Kidney (tissue), 14 donors: ENCODE results near the gene SELPLG. TPM values are rescaled to one million over a fixed set of nuclear protein-coding genes. Genes with fewer than 3 reads are reported as not detected.
A peak's percentile ranks its signal among the peaks of the same experiment; 100 is the strongest.

Experiments
- DNase-seq, 5 donors: peaks; one replicate each; pipeline ENCODE4 v3.0.0-alpha.2; 2013 to 2020
- FAIRE-seq: peaks from 2 replicates; lab custom pipeline; 2012; peaks lifted over from hg19 to GRCh38; lab: Jason Lieb, UNC
- H3K27ac ChIP-seq, 2 donors: one replicate each; pipeline ENCODE4 v1.7.0; 2013; ENCODE audit warnings: low read depth in 2 of 2, low read length in 2 of 2, inconsistent platforms in 1 of 2
- H3K27me3 ChIP-seq: one replicate; pipeline ENCODE4 v1.7.1; 2013; ENCODE audit warnings: low read length, inconsistent platforms; ENCODE audit not compliant: control insufficient read depth, insufficient read depth
- H3K36me3 ChIP-seq, 3 donors: one replicate each; pipeline versions ENCODE4 v1.7.0 to v1.7.1; 2013; ENCODE audit warnings: low read length in 3 of 3, control low read depth in 1 of 3, inconsistent platforms in 1 of 3; ENCODE audit not compliant: insufficient read depth in 3 of 3, control insufficient read depth in 2 of 3
- H3K4me1 ChIP-seq, 3 donors: one replicate each; pipeline versions ENCODE4 v1.7.0 to v1.7.1; 2013; ENCODE audit warnings: low read length in 3 of 3, inconsistent platforms in 1 of 3, low read depth in 1 of 3; ENCODE audit not compliant: control insufficient read depth in 2 of 3, insufficient read depth in 2 of 3
- H3K4me3 ChIP-seq, 3 donors: one replicate each; pipeline versions ENCODE4 v1.7.0 to v1.8.1; 2013; ENCODE audit warnings: low read length in 3 of 3, control low read depth in 1 of 3, inconsistent platforms in 1 of 3
- H3K9ac ChIP-seq, 3 donors: one replicate each; pipeline versions ENCODE4 v1.7.0 to v1.7.1; 2013; ENCODE audit warnings: low read length in 3 of 3, control low read depth in 1 of 3, inconsistent platforms in 1 of 3
- H3K9me3 ChIP-seq, 3 donors: one replicate each; pipeline versions ENCODE4 v1.7.0 to v1.7.1; 2013; ENCODE audit warnings: low read length in 3 of 3, control low read depth in 1 of 3, inconsistent platforms in 1 of 3; ENCODE audit not compliant: control insufficient read depth in 2 of 3, insufficient read depth in 1 of 3
- CTCF ChIP-seq: IDR thresholded peaks from 3 replicates; pipeline ENCODE4 v1.5.1; 2012; ENCODE audit warnings: mild to moderate bottlenecking, moderate library complexity, borderline replicate concordance; ENCODE audit not compliant: insufficient read depth; ENCODE audit errors: extremely low read depth
- intact Hi-C: fragments of 100-400 bp; cut with DNase I; formaldehyde crosslinking; loops from one replicate; pipeline ENCODE4 v1.11.1; 2022
- polyA plus RNA-seq: library from polyadenylated mRNA; stranded (reverse); fragments of 350-450 nt; fragmentation: Illumina TruSeq; extraction: RNeasy Lipid Tissue Mini Kit (QIAGEN cat#74804); gene quantifications from one replicate; pipeline ENCODE4 v1.2.3, GENCODE V29; 2014; ENCODE audit warnings: low read depth, low replicate concordance; ENCODE audit not compliant: insufficient read depth
- total RNA-seq: library from RNA; stranded (reverse); fragmentation: NEBNext Ultra II Directional; extraction: Animal tissue kit (Norgen Biotek cat#: 25700); gene quantifications from one replicate; pipeline ENCODE4 v1.2.1, GENCODE V29; 2021
- donor health status: control.
- donor health status: control.
- donor health status: control.
- donor health status: control.
- donor health status: control.
- donor health status: DM: yes; HTN: yes; CAD: no.
- donor health status: Normal renal cell carcinoma (clear cell type).

Gene SELPLG
- total and polyA plus RNA-seq, 2 donors from 2014 or later: 3.7 to 14.3 TPM

DNA sequence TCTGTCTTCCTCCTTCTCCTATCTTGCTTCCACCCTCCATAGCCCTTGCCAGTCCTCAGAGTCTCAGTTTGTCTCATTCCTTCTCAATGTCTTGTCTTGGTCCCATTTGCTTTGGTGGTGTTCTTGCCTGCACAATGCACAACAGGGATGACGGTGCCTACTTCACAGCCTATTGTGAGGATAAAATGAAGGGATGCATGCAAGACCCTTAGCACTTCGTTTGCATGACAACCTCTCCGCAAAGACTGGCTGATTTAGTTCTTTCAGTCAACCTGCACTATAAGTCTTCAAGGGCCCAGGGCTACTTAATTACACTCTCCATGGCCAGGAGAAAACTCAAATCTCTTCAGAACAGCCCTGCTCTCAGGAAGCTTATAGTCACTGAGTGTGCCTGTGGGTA lies 8.5 kb downstream of the SELPLG start:
- intact Hi-C loops: no loop called here
- Histone ChIP-seq H3K27me3 (no peaks in the 10 kb centered on the region), H3K4me1 (peaks cover 0 to 8% (median 8%) of the 10 kb centered on the region in 3 donors), H3K4me3 (no peak overlapping the region), H3K9ac (no peak overlapping the region), H3K27ac (no peak overlapping the region), H3K9me3 (no peaks in the 10 kb centered on the region), H3K36me3 (no peaks in the 10 kb centered on the region)
- FAIRE-seq (no peak), DNase-seq (no peak)
- TF ChIP-seq CTCF: no peak

DNA sequence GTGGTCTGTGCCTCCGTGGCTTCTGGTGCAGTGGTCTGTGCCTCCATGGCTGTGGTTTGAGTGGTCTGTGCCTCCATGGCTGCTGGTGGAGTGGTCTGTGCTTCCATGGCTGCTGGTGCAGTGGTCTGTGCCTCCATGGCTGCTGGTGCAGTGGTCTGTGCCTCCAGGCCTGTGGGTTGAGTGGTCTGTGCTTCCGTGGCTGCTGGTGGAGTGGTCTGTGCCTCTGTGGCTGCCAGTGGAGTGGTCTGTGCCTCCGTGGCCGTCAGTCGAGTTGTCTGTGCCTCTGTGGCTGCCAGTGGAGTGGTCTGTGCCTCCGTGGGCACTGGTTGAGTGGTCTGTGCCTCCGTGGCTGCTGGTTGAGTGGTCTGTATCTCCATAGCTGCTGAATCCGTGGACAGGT lies 10.1 kb downstream of the SELPLG start:
- no peaks in the 10 kb centered on the region for H3K27me3 ChIP-seq
- H3K9ac ChIP-seq: no peak overlapping the region
- DNase-seq: no peak
- H3K27ac ChIP-seq: no peak overlapping the region
- TF ChIP-seq CTCF: no peak
- H3K4me3 ChIP-seq: no peak overlapping the region
- peaks cover 0 to 5% (median 5%) of the 10 kb centered on the region in 3 donors for H3K4me1 ChIP-seq
- no peaks in the 10 kb centered on the region for H3K9me3 ChIP-seq
- FAIRE-seq: no peak
- intact Hi-C loops: no loop called here
- no peaks in the 10 kb centered on the region for H3K36me3 ChIP-seq

GRCh38 chr12:108622921-108623514 lies 10.7 kb downstream of the SELPLG start:
- no peak for DNase-seq
- no peak for TF ChIP-seq CTCF
- no peak overlapping the region for H3K4me3 ChIP-seq
- no peaks in the 10 kb centered on the region for H3K36me3 ChIP-seq
- H3K27me3 ChIP-seq: no peaks in the 10 kb centered on the region
- H3K9me3 ChIP-seq: no peaks in the 10 kb centered on the region
- no peak for FAIRE-seq
- intact Hi-C loops: no loop called here
- no peak overlapping the region for H3K27ac ChIP-seq
- H3K9ac ChIP-seq: no peak overlapping the region
- peaks cover 0 to 8% (median 0%) of the 10 kb centered on the region in 3 donors for H3K4me1 ChIP-seq

DNA sequence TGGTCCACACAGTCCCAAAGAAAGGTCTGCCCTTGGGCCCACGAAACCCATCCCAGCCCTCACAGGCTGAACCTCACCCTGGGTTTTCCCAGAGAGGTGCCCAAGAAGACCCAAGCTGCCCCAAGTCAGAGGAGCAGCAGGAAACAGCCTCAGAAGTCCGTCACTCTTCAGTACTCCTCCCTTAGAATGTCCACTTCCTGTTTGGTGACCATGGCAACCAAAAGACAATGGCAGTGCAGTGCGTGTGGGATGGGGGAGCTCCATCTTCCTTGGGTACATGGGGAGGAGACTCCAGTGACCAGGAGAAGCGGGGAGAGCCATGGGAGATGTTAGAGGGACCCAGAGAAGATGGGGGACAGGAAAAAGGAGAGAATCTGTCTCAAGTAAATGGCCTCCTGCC lies 11.3 kb downstream of the SELPLG start:
- H3K4me3 ChIP-seq: no peak overlapping the region
- FAIRE-seq: no peak

More for the DNA sequence above, 11.3 kb downstream of the SELPLG start:
- intact Hi-C loops: no loop called here
- Histone ChIP-seq H3K27ac (no peak overlapping the region), H3K4me1 (peaks cover 0 to 8% (median 0%) of the 10 kb centered on the region in 3 donors), H3K9ac (no peak overlapping the region), H3K9me3 (no peaks in the 10 kb centered on the region), H3K36me3 (no peaks in the 10 kb centered on the region), H3K27me3 (no peaks in the 10 kb centered on the region)
- no peak for TF ChIP-seq CTCF
- peak in 2 of 5 donors; percentile 52 to 79 for DNase-seq
